Femur (tissue), 1 donor: Measurements from ENCODE around the gene TWIST2.

Source experiments
- DNase-seq: peaks from one replicate; pipeline ENCODE4 v3.0.0-alpha.2; 2017

The TWIST2 gene

GRCh38 chr2:238847841-238848690, at the start of gene TWIST2:
Gene TWIST2 (plus strand): TSS chr2:238848085. CDS start chr2:238848216, 131 bp downstream.
- peak; percentile 89 for DNase-seq

- no peak for DNase-seq
Observed at GRCh38 chr2:238801791-238802190, 46.1 kb upstream of the TWIST2 start.

DNA sequence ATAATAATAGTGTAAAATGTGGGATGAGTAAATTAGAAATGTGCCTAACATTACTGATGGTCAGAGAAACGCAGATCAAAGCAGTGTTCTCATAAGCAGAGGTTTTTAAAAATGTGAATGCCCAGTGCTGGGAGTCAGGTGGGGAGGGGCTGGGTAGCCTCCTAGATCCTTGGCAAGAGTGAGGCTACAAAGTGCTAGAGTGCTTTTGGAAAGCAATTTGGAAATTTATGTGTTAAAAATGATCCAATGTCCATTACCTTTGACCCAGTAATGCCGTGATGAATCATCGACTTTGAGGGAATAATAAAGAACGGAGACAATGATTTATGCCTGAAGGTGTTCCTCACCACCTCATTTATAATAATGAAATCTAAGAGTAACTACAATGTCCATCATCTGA, 44.9 kb upstream of the TWIST2 start:
- DNase-seq = no peak

DNA sequence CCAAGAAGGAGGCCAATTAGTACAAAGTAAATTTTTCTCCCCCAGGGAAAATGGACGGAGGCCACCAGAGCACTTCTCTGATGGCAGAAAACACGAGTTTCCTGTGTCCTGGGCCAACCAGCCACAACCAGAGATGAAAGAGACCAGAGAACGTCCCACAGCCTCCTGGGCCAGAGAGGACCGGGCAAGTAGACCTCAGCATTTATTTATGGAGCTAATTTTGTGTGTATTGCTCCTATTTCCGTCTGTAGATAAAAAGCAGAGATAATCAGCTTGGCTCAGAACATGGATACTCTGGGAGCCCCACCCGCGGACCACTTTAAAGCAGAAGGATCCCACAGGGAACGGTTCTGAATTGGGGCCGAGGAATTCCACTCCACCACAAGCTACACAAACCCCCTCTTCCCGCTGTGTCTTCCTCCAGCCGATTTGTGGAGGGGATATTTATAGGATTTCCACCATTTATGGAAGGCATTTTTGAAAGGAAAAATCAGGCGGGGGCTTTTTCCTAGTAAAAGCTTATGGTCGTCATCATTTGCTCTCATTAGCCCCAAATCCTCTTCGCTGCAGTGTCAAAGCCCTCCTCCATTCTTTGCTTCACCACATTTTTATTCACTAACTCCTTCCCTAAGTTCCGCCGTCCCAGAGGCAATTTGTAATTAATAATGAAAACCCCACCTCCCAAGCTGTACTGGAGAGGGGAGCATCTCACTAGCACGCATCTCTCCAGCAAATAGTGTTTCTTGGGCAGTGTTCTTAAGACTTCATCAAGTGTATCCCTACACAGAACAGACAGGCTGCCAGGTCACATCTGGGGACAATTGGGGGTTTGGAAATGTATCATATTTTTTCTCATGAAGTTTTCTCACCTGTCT, 43.7 kb upstream of the TWIST2 start:
- no peak for DNase-seq

DNA sequence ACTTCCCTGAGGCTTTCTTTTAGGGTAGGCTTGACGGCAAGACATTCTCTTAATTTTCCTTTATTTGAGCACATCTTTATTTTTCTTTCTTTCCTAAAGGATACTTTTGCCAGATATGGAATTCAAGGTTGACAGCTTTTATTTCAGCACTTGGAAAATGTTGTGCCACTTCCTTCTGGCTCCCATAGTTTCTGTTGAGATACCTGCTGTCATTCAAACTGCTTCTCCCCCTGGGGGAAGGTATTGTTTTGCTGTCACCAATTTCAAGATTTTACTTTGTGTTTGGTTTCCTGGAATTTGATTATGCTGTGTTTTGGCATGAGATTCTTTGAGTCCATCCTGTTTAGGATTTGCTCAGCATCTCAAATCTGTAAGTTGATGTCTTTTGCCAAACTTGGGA, 39.1 kb upstream of the TWIST2 start:
- DNase-seq = no peak

DNA sequence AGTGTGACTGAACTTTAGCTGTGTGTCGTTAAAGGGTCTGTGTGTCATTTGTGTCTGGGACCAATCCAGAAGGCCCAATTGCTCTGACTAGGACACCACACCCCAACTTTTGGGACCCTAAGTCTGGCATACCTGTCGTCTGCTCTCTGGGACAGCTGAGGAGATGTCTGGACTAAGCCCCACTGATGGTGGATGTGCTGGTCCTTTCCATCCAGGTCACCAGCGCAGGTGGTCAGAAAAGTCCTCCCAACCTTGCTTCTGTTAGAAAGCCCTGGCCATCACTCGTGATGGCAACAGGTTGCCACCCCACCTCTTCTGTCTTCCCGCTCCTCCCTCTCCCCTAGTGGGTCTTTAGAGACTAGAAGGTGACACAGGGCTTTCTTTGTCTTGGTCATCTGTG, 37.6 kb upstream of the TWIST2 start:
- no peak for DNase-seq

DNA sequence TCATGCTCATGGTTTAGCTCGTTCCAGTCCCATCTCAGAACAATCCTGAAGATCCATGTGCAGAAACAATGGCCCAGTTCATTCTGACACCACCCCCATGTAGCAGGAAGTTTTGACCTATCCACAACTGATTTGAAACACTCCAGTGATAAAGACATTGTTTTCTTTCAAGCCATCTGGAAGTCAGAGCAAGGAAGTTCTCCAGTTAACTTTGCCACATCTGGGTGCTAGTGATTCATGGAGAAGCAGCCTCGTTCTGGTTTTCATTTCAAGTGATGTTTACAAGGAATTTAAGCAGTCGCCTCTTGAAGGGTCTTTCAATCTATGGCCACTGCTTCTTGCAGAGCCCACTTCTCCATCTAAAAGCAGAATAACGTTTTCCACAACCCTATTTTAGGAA, 36.6 kb upstream of the TWIST2 start:
- no peak for DNase-seq

- DNase-seq = no peak
Observed at GRCh38 chr2:238811759-238812158, 36.1 kb upstream of the TWIST2 start.

DNA sequence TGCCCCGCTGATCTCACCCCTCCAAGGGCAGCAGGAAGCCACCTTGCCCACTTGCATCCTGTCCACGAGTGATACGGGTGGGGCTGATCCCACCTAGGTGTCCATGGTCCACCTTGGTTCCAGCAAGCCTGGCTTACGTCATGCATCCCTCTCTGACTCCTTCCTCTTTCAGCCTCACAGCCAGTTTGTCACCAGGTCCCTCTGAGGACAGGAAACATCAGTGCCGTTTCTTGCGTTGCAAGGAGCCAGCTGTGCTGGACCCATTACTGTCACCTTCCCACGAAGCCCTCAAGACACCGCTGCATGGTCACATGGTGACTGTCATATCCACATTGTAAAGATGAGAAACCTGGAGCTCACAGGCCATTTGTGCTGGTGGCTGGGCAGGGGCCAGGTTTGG, 34.8 kb upstream of the TWIST2 start:
- DNase-seq = no peak

DNA sequence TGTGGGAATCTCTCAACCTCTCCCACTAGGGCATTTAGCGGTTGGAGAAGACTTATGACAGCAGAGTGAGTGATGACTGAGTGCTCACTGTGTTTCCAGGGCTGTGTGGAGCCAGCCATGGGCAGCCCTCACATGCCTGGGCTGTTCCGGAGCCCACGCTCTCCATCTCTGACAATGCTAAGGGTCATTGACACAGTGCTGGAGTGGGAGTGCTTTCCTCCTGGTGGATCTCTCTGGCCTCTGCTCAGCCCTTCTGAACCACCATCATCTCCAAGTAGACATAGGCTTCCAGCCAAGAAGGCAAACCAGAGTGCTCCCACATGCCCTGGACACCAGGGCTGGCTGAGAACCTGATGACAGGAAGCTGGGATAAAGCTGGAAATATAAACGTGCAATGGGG, 33.1 kb upstream of the TWIST2 start:
- no peak for DNase-seq

DNA sequence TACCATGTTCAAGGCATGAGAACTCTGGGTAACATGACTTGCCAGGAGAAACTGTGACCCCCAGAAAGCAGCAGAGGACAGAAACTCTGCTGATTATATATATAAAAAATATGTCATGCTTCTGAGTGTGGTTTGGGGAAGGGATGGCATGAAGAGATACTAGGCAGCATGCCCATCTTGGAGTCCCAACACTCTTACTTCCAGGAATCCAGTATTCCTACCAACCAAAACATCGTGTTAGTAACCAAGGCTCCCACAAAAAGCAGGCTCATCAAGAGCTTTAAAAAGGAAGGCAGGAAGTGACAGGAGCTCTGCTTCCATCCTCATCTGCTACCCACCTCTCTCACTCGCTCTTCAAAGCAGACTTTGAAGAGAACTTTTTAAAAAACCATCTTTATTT, 31.6 kb upstream of the TWIST2 start:
- DNase-seq = no peak

DNA sequence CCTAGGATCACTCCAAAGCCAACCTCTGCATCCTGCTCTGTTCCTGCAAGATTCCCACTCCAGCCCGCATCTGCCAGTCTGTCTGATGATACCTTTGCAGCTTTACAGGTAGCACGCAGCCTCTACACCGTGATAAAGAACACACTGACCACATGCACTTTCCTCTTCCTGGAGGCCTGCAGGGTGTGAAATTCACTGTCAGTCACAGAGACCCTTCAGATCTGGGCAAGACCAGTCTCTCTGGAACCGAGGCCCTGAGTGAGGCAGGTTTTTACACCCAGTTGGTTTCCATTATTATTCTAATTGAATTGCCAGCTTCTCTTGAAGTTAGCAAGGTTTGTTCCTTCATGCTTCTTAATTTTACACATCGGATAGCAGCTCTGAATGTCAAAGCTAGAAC, 30.5 kb upstream of the TWIST2 start:
- no peak for DNase-seq

- DNase-seq = no peak
Observed at GRCh38 chr2:238817891-238818290, 30.0 kb upstream of the TWIST2 start.

- DNase-seq = no peak
Observed at GRCh38 chr2:238818561-238818960, 29.3 kb upstream of the TWIST2 start.

- no peak for DNase-seq
Observed at GRCh38 chr2:238820197-238820596, 27.7 kb upstream of the TWIST2 start.

- DNase-seq = no peak
Observed at GRCh38 chr2:238820916-238821315, 27.0 kb upstream of the TWIST2 start.

DNA sequence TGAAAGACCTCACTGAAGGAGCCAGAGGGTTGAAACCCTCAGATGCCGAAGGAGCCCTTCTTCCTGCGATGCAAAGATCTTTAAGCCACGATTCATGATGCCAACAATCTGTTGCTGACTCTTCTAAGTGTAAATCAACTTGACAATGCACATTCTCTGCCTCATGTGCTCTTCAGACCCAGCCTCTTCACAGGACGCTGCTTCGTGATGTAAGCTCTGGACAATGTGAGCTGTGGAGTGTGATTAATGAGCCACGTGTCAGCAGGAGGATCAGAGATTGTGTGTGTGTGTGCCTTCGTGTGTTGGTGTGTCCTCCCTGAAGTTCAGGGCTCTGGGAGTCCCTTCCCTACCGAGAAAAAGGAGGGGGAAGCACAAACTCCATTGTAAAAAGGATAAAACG, 26.5 kb upstream of the TWIST2 start:
- no peak for DNase-seq

DNA sequence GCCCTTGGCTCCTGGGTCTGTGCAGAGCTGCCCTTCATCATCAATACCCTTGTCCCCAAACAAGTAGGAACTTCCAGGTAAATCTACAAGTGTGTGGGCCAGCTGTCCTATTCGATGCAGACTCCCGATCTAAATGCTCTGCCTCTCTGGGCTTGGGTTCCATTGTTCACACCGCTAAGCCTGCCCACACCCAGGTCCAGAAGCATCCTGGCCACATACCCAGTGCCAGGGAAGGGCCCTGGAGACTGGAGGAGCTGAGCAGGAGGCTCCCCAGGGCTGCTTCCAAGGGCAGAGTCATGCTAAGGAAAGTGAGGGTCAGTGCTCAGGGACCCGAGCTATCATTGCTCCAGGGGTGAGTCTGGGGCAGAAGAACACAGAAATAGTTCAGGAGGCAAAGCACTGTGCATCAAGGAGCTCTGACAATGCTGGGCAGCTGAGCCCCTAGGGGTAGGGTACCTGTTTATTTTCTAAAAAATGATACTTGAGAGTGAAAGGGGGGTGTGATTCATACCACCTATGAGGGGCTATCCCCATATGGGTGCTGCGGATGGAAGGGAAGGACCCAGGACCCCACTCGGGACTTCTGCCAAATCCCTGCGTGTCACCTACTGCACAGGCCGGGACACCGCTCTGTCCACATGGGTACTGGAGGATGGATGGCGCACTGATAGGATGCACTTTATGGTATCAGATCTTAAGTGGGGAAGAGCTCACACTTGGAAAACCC, 25.8 kb upstream of the TWIST2 start:
- no peak for DNase-seq

DNA sequence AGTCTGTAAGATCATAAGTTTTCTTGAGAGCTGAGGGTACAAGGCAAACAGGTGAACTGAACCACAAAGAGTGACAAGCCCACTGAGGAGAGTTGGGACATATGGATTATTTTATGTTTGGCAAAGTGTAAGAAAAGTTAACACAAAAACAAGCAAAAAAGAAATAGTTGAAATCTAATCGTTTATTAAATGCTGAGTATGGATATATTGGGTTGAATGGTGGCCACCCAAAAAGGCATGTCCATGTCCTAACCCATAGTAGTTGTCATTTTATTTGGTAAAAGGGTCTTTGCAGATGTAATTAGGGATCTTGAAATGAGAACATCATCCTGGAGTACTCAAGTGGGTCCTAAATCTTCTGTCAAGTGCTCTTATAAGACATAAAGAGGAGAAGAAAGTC, 24.9 kb upstream of the TWIST2 start:
- no peak for DNase-seq

DNA sequence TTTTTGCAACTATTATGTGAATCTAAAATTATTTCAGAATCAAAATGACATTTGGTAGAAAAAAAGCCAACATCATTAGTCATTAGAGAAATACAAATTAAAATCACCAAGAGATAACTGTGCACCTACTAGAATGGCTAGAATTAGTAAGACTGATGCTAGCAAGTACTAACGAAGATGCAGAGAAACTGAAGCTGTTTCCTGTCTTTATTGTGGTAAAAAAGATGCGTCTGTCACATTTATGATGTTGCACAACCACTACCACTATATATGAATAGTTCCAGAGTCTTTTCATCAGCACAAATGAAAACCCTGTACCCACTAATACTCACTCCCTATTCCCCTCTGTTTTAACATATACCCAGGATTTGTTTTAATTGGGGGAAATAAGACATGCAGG, 16.7 kb upstream of the TWIST2 start:
- DNase-seq = no peak

DNA sequence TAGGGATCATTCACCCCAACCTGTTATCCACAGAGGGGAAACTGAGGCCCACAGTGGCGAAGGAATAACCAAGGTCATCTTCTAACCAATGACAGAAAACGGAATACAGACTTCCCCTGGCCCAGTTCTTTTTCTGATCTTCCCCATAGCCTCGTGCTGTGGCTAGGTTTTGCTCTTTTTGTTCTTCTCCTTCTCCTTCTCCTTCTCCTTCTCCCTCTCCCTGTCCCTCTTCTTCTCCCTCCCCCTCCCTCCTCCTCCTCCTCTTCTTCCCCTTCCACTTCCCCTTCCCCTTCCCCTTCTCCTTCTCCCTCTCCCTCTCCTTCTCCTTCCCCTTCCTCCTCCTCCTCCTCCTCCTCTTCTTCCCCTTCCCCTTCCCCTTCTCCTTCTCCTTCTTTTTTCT, 12.9 kb upstream of the TWIST2 start:
- no peak for DNase-seq

- DNase-seq = no peak
Observed at GRCh38 chr2:238835726-238836301, 12.1 kb upstream of the TWIST2 start.

GRCh38 chr2:238838786-238839327, 9.0 kb upstream of the TWIST2 start:
- no peak for DNase-seq
